Measurements from ENCODE around the gene SPSB3. TPM values are rescaled to one million over a fixed set of nuclear protein-coding genes. Genes with fewer than 3 reads are reported as not detected.

SPSB3 gene
- 13.2 to 26.3 TPM (median 22.3 TPM) in 5 replicates for total RNA-seq (2022; extraction: Qiagen RNA extraction; ENCODE audit: low read depth)

DNA sequence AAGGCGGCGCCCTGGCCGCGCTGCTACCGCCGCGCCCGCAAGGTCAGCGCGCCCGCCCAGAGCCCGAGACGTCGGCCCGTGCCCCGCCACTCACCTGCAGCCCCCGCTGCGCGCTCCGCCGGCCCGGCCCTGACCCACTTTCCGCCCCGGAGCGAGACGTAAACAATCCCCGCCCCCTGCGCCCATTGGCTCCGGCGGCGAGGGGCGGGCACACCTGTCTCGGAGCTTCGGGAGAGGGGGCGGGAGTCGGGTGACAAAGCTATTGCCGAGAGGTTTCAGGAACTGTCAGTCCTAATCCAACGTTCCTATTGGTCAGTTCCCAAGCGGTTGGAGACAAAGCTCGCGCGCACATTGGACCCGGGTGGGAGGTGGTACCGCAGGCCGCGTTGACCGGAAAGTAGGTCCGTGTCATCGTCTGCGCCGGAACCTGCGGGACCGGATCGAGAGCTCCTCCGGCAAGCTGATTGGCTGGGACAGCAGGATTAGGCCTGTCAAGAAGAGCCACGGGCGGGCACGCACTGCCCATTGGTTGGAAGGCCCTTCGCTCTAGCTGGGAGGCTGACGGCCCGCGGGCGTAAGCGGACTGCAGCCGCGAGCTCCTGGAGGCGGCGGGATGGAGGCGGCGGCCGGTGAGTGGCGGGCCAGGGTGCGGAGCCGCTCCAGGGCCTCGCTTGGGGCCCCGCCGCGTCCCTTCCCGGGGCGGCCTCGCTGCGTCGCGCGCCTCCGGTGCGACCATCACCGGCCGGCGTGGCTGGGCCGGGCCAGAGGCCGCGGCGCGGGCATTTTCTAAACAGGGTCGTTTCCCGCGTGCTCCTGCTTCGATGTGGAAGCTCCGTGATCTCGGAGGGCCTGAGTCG is at the start of gene SPSB3, which contains the start of gene NUBP2:
Gene SPSB3, minus strand, starts transcription at position 164 of the 857 bp plus-strand sequence. CDS start 1,088 bp downstream, outside the sequence.
Gene NUBP2, plus strand, starts transcription at position 553 of the 857 bp plus-strand sequence. Its CDS starts 61 bp downstream, at position 614.

DNA sequence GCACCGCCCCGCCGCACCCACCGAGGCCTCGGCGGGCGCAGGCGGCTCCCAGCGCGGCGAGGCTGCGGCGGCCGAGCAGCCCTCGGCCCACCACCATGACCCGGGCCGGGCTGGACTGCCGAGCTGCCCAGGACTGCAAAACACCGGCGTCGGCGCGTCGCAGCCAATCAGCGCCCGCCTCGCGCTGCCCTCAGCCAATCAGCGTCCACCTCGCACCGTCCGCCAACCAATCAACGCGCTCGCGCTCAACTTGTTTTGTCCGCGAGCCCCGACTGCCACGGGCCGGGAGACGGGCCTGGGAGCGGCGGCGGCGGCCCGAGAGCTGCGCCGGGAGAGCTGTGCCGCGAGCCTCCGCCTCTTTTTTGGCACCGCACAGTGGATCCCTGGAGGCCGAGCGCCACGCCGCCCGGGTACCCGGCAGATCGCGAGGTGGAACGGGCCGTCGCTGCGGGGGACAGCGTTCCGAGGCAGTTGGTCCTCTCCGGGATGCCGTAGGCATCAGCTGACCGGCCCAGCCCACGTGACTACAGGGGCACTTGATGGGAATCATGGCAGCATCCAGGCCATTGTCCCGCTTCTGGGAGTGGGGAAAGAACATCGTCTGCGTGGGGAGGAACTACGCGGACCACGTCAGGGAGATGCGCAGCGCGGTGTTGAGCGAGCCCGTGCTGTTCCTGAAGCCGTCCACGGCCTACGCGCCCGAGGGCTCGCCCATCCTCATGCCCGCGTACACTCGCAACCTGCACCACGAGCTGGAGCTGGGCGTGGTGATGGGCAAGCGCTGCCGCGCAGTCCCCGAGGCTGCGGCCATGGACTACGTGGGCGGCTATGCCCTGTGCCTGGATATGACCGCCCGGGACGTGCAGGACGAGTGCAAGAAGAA is 44.6 kb upstream of the SPSB3 start, which contains the start of the genes FAHD1 and HAGH:
Gene FAHD1, plus strand, starts transcription at position 516 of the 883 bp plus-strand sequence. Its CDS starts 33 bp downstream, at position 549.
Gene HAGH, minus strand, starts transcription at position 135 of the 883 bp plus-strand sequence. Its CDS starts 38 bp downstream, at position 97.

DNA sequence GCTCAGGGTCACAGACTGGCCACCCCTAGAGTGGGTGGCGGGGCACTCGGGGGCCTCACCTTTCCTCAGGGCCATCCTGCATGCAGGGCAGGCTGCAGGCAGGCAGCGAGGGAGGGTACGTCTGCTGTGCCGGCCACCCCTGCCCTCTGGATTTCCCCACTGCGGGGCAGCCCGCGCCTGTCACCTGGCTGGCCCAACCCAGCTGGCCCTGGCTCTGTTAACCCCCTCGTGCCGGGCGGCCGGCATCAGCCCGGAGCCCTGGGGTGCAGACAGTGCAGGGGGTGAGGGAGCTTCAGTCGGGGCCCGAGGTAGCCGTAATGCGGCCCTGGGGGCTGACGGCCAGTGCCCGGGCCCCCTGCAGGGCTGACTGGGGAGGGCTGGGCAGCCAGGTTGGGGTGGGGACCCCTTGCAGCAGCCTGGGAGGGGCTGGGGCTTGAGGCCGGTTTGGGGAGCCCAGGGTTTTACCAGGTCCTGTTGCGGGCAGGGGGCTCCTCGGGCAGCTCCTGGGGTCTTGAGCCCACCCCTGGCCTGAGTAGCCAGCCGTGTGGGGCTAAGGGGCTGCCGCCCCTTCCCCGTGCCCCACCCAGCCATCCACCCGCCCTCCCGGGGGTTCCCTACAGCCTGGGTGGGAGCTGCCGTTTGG is 11.3 kb upstream of the SPSB3 start, which contains the start of gene IGFALS:
Gene IGFALS, minus strand, starts transcription at position 128 of the 643 bp plus-strand sequence. Its CDS starts 53 bp downstream, at position 75.

DNA sequence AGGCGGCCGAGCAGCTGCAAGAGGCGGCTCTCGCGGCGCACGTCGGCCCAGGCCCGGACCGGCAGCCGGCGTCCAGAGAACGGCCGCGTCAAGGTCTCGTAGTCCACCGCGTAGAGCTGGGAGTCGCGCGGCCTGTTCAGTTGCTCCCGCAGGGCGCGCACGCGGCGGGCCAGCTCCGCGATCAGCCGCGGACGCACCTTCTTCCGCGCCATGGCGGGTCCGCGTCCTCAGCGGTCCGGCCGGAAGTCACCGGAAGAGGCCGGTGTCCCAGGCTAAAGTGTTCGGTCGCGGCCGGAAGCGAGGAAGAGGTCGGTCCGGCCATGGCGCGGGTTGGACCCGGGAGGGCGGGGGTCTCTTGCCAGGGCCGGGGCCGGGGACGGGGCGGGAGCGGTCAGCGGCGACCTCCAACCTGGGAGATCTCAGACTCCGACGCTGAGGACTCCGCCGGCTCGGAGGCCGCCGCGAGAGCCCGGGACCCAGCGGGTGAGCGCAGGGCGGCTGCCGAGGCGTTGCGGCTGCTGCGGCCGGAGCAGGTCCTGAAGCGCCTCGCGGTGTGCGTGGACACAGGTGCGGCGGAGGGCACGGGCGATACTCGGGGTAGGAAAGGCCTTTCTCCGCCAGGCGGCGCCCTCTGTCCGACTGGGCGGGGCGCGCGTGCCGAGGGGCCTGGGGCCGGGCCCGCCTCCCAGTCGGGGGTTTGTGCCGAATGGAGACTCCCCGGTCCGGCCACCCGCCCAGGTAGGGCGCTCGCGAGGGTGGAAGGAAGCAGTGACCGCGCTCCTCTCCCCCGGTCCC is 9.3 kb downstream of the SPSB3 start, which contains the start of gene MRPS34:
Gene MRPS34, minus strand, starts transcription at position 227 of the 795 bp plus-strand sequence. Its CDS starts 15 bp downstream, at position 212.

DNA sequence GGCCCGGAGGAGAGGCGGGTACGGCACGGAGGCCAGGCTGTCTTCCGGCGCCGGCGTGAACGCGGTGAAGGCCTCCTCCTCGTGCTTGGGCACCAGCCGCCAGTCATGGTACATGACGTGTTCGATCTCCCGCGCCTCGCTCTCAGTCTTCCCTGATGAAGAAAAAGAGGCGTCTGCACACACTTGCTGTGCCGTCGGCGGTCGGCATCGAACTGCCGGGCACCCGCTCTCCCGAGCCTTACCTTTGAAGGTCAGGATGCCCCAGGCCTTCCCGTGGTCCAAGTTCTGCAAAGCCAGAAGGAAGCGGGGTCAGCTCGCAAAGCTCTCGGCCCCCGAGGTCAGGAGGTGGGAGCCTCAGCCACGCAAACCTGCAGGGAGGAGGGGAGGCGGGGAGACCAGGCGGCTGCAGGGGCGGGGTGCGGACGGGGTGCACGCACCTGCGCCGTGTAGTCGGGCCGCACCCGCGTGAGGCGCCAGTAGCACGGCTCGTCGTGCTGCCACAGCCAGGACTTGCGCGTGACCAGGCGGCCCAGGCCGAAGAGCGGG is 9.9 kb downstream of the SPSB3 start, which contains the start of gene EME2:
Gene EME2, plus strand, starts transcription at position 449 of the 546 bp plus-strand sequence. CDS start 418 bp downstream, outside the sequence.

DNA sequence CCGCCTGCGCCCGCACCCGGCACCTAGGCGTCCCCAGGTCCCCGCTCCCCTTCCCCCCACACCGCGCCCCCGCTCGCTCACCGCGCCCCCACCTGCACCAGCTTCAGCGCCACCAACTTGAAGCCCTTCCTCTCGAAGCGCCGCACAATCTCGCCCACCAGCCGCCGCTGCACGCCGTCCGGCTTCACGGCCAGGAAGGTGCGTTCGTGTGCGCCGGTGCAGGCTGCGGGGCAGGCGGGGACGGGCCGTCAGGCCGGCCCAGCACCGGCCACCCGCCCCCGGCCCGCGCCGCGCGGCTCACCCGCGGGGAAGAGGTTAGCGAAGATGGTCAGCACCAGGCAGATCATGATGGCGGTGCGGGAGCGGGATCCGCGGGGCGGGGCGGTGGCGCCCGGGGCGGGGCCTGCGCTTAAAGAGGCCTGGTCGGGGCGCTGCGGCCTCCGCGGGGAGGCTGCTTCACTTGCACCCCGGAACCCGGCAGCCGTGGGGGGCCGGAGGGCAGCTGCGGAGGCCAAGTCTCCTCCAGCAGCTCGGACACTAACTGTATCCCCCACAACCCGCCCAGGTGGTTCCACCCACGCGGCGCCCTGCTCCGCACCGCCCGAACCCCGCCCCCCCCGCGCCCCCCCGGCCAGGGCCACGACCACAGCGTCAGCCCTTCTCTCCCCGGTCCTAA is 11.0 kb downstream of the SPSB3 start, which contains the start of gene NME3:
Gene NME3, minus strand, starts transcription at position 356 of the 676 bp plus-strand sequence. Its CDS starts 9 bp downstream, at position 347.

Other genes starting within 250 kb of the SPSB3 start
- not detected in 5 replicates for gene TMEM204, start 248.9 kb downstream of the SPSB3 start, total RNA-seq (2022; extraction: Qiagen RNA extraction; ENCODE audit: low read depth)
- 7.3 to 9.4 TPM (median 8.9 TPM) in 5 replicates for gene IFT140, start 170.5 kb downstream of the SPSB3 start, total RNA-seq (2022; extraction: Qiagen RNA extraction; ENCODE audit: low read depth)
- 12.1 to 16.1 TPM (median 14.5 TPM) in 5 replicates for gene CRAMP1, start 170.2 kb downstream of the SPSB3 start, total RNA-seq (2022; extraction: Qiagen RNA extraction; ENCODE audit: low read depth)
- 161 to 209 TPM (median 164 TPM) in 5 replicates for gene JPT2, start 104.3 kb downstream of the SPSB3 start, total RNA-seq (2022; extraction: Qiagen RNA extraction; ENCODE audit: low read depth)
- gene MAPK8IP3, start 76.4 kb downstream of the SPSB3 start, total RNA-seq (2022; extraction: Qiagen RNA extraction; ENCODE audit: low read depth): 33.5 to 60.3 TPM (median 44.8 TPM) in 5 replicates
- 30.6 to 59.4 TPM (median 55.1 TPM) in 5 replicates for gene NME3, start 11.0 kb downstream of the SPSB3 start, total RNA-seq (2022; extraction: Qiagen RNA extraction; ENCODE audit: low read depth)
- gene EME2, start 9.8 kb downstream of the SPSB3 start, total RNA-seq (2022; extraction: Qiagen RNA extraction; ENCODE audit: low read depth): 5.0 to 10.8 TPM (median 9.1 TPM) in 5 replicates
- 170 to 265 TPM (median 253 TPM) in 5 replicates for gene MRPS34, start 9.4 kb downstream of the SPSB3 start, total RNA-seq (2022; extraction: Qiagen RNA extraction; ENCODE audit: low read depth)
- 57.3 to 88.6 TPM (median 81.3 TPM) in 5 replicates for gene NUBP2, start 389 bp upstream of the SPSB3 start, total RNA-seq (2022; extraction: Qiagen RNA extraction; ENCODE audit: low read depth)
- 0.05 TPM in 1 of 5 replicates, not detected in the others for gene IGFALS, start 11.1 kb upstream of the SPSB3 start, total RNA-seq (2022; extraction: Qiagen RNA extraction; ENCODE audit: low read depth)
- 58.5 to 71.3 TPM (median 68.8 TPM) in 5 replicates for gene HAGH, start 44.3 kb upstream of the SPSB3 start, total RNA-seq (2022; extraction: Qiagen RNA extraction; ENCODE audit: low read depth)
- 45.6 to 53.0 TPM (median 47.7 TPM) in 5 replicates for gene FAHD1, start 44.6 kb upstream of the SPSB3 start, total RNA-seq (2022; extraction: Qiagen RNA extraction; ENCODE audit: low read depth)
- gene MEIOB, start 89.6 kb upstream of the SPSB3 start, total RNA-seq (2022; extraction: Qiagen RNA extraction; ENCODE audit: low read depth): 1.4 to 3.0 TPM (median 2.0 TPM) in 5 replicates
- 1.8 to 4.2 TPM (median 3.1 TPM) in 5 replicates for gene HS3ST6, start 135.8 kb upstream of the SPSB3 start, total RNA-seq (2022; extraction: Qiagen RNA extraction; ENCODE audit: low read depth)
- gene MSRB1, start 160.6 kb upstream of the SPSB3 start, total RNA-seq (2022; extraction: Qiagen RNA extraction; ENCODE audit: low read depth): 22.1 to 31.7 TPM (median 31.4 TPM) in 5 replicates
- gene RPL3L, start 172.1 kb upstream of the SPSB3 start, total RNA-seq (2022; extraction: Qiagen RNA extraction; ENCODE audit: low read depth): 0.03 to 0.37 TPM in 2 of 5 replicates, not detected in the others
- 244 to 325 TPM (median 265 TPM) in 5 replicates for gene NDUFB10, start 177.0 kb upstream of the SPSB3 start, total RNA-seq (2022; extraction: Qiagen RNA extraction; ENCODE audit: low read depth)
- gene RPS2, start 182.3 kb upstream of the SPSB3 start, total RNA-seq (2022; extraction: Qiagen RNA extraction; ENCODE audit: low read depth): 3,640 to 5,391 TPM (median 5,287 TPM) in 5 replicates
- gene RNF151, start 184.3 kb upstream of the SPSB3 start, total RNA-seq (2022; extraction: Qiagen RNA extraction; ENCODE audit: low read depth): not detected in 5 replicates
- gene TBL3, start 189.5 kb upstream of the SPSB3 start, total RNA-seq (2022; extraction: Qiagen RNA extraction; ENCODE audit: low read depth): 29.2 to 42.3 TPM (median 37.3 TPM) in 5 replicates
- gene NOXO1, start 198.9 kb upstream of the SPSB3 start, total RNA-seq (2022; extraction: Qiagen RNA extraction; ENCODE audit: low read depth): 0.16 to 0.44 TPM (median 0.28 TPM) in 4 of 5 replicates, not detected in the other
- 24.7 to 44.2 TPM (median 41.3 TPM) in 5 replicates for gene GFER, start 201.6 kb upstream of the SPSB3 start, total RNA-seq (2022; extraction: Qiagen RNA extraction; ENCODE audit: low read depth)
- gene SYNGR3, start 207.4 kb upstream of the SPSB3 start, total RNA-seq (2022; extraction: Qiagen RNA extraction; ENCODE audit: low read depth): 4.4 to 9.7 TPM (median 6.7 TPM) in 5 replicates
- 43.5 to 62.6 TPM (median 56.0 TPM) in 5 replicates for gene ZNF598, start 227.2 kb upstream of the SPSB3 start, total RNA-seq (2022; extraction: Qiagen RNA extraction; ENCODE audit: low read depth)
- 0.92 to 2.0 TPM (median 1.0 TPM) in 4 of 5 replicates, not detected in the other for gene NPW, start 237.2 kb upstream of the SPSB3 start, total RNA-seq (2022; extraction: Qiagen RNA extraction; ENCODE audit: low read depth)
- gene NHERF2, start 244.3 kb upstream of the SPSB3 start, total RNA-seq (2022; extraction: Qiagen RNA extraction; ENCODE audit: low read depth): 34.8 to 57.8 TPM (median 54.9 TPM) in 5 replicates

Data from A549 treated with RU486 at 1 μM for 4 hours (cell line).